Naive thymus-derived CD8-positive, alpha-beta T cell (primary cell): Measurements from ENCODE around the gene AP5S1. TPM values are rescaled to one million over a fixed set of nuclear protein-coding genes. Genes with fewer than 3 reads are reported as not detected.

Experiments used
- ATAC-seq, 2 donors: fragments of 150-1000 bp; cut with Tn5 transposase in 1 of 2; sonication (Bioruptor Pico), chemical (Tn5 transposase) in 1 of 2; 1 replicate in 1 of 2; 2 replicates in 1 of 2; pipeline ENCODE4 v1.10.0; 2021; ENCODE audit warnings: mild to moderate bottlenecking in 2 of 2, moderate library complexity in 2 of 2
- POLR2A ChIA-PET: fragments of 350-600 bp; sonication (Branson Sonifier 250); formaldehyde crosslinking; loops from one replicate; lab custom pipeline; 2021; ENCODE audit warnings: antibody characterized with exemption; lab: Charles Lee
- DNase-seq, 10 donors: peaks; one replicate each; pipeline versions ENCODE4 v3.0.0 to v3.0.0-alpha.2; 2020 to 2022
- H3K27ac Mint-ChIP-seq, 10 donors: one replicate each; pipeline ENCODE4 v1.8.0; 2020 to 2022; ENCODE audit warnings: mild to moderate bottlenecking in 10 of 10, mixed read lengths in 10 of 10, moderate library complexity in 4 of 10, inconsistent platforms in 1 of 10
- H3K27me3 Mint-ChIP-seq, 5 donors: one replicate each; pipeline ENCODE4 v1.8.0; 2021 to 2022; ENCODE audit warnings: mixed read lengths in 5 of 5
- H3K36me3 Mint-ChIP-seq, 3 donors: one replicate each; pipeline ENCODE4 v1.8.0; 2020 to 2022; ENCODE audit warnings: mixed read lengths in 3 of 3, mild to moderate bottlenecking in 2 of 3, inconsistent platforms in 1 of 3
- H3K4me1 Mint-ChIP-seq, 4 donors: one replicate each; pipeline ENCODE4 v1.8.0; 2021 to 2022; ENCODE audit warnings: mixed read lengths in 4 of 4
- H3K4me3 Mint-ChIP-seq, 10 donors: one replicate each; pipeline ENCODE4 v1.8.0; 2020 to 2022; ENCODE audit warnings: mild to moderate bottlenecking in 10 of 10, mixed read lengths in 10 of 10, moderate library complexity in 6 of 10, inconsistent platforms in 1 of 10
- H3K9me3 Mint-ChIP-seq, 9 donors: one replicate each; pipeline ENCODE4 v1.8.0; 2020 to 2022; ENCODE audit warnings: mixed read lengths in 9 of 9, mild to moderate bottlenecking in 3 of 9, inconsistent platforms in 1 of 9, moderate library complexity in 1 of 9
- polyA plus RNA-seq, 3 donors: library from polyadenylated mRNA; unstranded; fragments of 300-500 nt; fragmentation: Illumina TruSeq; gene quantifications; one replicate each; pipeline ENCODE4 v1.2.3, GENCODE V29; 2021
- total RNA-seq, 8 experiments: library from RNA in 2 of 8; stranded (reverse) in 2 of 8; gene quantifications; one replicate each; pipeline ENCODE4 v1.2.3 and lab custom pipeline; 2021 to 2026

AP5S1 gene
- total and polyA plus RNA-seq, 5 experiments from 2014 or later = 10.1 to 21.8 (median 14.5) TPM

DNA sequence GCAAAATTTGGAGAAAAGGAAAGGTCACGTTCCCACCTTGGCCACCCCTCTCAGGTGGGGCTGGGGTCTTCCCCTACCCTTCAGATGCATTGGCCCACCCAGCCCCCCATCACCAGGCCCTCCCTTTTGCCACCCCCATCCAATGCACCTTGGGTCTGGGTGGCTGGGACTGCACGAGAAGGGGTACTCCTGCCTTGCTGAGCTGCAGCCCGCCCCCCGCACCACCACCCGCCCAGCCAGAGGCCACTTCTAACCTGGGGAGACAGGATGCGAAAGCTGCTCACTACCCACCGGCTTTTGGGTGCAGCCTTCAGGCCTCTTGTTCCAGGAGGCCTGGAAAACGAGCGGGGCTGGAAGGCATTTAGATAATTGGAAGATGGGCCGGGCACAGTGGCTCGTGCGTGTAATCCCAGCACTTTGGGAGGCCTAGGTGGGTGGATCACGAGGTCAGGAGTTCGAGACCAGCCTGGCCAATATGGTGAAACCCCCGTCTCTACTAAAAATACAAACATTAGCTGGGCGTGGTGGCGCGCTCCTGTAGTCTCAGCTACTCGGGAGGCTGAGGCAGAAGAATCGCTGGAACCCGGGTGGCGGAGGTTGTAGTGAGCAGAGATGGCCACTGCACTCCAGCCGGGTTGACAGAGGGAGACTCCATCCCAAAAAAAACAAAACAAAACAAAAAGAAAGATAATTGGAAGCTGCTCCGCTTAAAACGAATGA, 25.5 kb upstream of the AP5S1 start:
- no peak for DNase-seq

DNA sequence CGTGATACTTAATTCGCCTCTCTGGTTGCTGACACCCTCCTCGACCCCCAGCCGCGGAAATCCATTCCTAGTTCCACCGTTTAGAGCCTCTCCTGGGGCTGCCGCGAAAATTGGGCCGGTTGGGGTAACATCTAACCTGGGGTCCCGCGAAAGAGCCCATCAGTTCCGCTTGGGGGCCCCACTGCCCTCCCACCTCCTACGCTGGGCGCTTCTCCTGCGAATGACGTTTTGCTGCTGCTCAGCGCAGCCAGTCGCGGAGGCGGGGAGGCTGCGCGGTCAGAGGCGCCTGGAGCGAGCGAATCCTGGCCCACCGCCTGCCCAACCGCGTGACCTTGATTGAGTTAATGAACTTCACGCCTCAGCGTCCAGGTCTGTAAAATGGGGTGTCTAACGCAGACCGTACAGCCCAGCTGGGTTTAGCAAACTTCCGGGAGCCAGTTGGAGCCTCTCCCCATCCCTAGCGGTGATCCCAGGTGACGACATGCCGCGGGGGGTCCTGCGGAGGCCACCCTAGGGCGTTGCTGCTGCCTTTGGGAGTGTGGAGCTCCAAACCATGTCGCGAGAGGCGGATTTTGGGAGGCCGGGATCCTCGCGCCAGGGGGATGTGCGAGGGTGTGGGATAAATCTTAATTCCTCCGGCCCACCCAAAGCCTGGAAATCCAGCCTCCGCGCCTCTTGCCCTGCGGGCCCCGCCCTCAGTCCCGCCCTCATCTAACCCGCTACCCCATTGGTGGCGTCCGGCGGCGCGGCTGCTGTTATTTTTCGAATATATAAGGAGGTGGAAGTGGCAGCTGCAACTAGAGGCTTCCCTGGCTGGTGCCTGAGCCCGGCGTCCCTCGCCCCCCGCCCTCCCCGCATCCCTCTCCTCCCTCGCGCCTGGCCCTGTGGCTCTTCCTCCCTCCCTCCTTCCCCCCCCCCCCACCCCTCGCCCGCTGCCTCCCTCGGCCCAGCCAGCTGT, 24.6 kb upstream of the AP5S1 start, which contains the start of gene CDC25B:
Gene CDC25B (plus strand): TSS at position 800 of the 958 bp plus-strand sequence. CDS start 222 bp downstream, outside the sequence.
- peak; percentile 76 to 80 for ATAC-seq
- Mint-ChIP-seq H3K4me3 (peak within 1 kb of the TSS; percentile 95 to 100 (median 98)), H3K27me3 (no peaks in the 10 kb centered on the region), H3K27ac (peak within 1 kb of the TSS; percentile 94 to 99 (median 97)), H3K36me3 (peaks cover 0 to 29% (median 20%) of the 10 kb centered on the region in 3 donors), H3K4me1 (peaks cover 20 to 48% (median 45%) of the 10 kb centered on the region in 4 donors), H3K9me3 (no peaks in the 10 kb centered on the region)
- POLR2A ChIA-PET = interaction anchor here (0.6 to 2.7 kb wide), 7 partner anchors 8 to 59 kb away, joined by 3 to 9 read pairs (median 4); partner anchors contain the start of genes ADISSP and CENPB
- peak; percentile 84 to 95 (median 86) for DNase-seq

More for the DNA sequence above, 25.5 kb upstream of the AP5S1 start:
- no peak for ATAC-seq
- Mint-ChIP-seq H3K4me3 (peak overlapping the region; percentile 89 to 99 (median 94)), H3K4me1 (peaks cover 14 to 39% (median 36%) of the 10 kb centered on the region in 4 donors), H3K27ac (peak overlapping the region; percentile 89 to 98 (median 96)), H3K27me3 (no peaks in the 10 kb centered on the region), H3K36me3 (peaks cover 0 to 22% (median 20%) of the 10 kb centered on the region in 3 donors), H3K9me3 (no peaks in the 10 kb centered on the region)
- POLR2A ChIA-PET = interaction anchor here (0.7 to 2.7 kb wide), 4 partner anchors 9 to 60 kb away, joined by 3 to 9 read pairs (median 3); partner anchors contain the start of gene CENPB

DNA sequence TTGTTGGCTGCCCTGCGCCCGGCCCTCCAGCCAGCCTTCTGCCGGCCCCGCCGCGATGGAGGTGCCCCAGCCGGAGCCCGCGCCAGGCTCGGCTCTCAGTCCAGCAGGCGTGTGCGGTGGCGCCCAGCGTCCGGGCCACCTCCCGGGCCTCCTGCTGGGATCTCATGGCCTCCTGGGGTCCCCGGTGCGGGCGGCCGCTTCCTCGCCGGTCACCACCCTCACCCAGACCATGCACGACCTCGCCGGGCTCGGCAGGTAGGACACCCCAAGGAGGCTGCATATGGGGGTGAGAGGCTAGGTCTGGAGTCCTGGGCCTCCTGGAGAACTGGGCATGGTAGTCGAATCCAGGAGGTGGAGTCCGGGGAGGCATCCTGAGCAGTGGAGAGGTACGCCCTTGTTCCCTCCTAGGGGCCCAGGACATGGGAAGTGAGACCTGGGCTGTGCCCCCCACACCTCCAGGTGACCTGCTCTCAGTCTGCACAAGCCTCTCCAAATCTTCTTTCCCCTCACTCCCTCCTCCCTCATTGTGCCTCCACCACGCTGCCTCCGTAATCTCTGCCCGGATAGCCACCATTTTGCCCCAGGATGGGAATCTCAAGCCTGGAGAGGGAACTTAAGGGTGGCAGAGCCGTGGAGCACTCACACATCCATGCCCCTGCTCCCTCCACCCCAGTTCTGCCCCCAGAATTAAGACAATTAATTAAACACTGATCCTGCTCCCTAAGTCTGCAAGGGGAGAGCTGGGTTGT, 23.7 kb upstream of the AP5S1 start:
- Mint-ChIP-seq H3K36me3 (peaks cover 0 to 37% (median 25%) of the 10 kb centered on the region in 3 donors), H3K9me3 (no peaks in the 10 kb centered on the region), H3K27me3 (no peaks in the 10 kb centered on the region), H3K27ac (peak overlapping the region; percentile 94 to 99 (median 97)), H3K4me3 (peak overlapping the region; percentile 95 to 100 (median 98)), H3K4me1 (peaks cover 20 to 56% (median 52%) of the 10 kb centered on the region in 4 donors)
- POLR2A ChIA-PET = interaction anchor here (0.6 to 2.7 kb wide), 4 partner anchors 9 to 62 kb away, joined by 4 to 9 read pairs (median 7); partner anchors contain the start of gene CENPB
- DNase-seq (no peak), ATAC-seq (no peak)

- Mint-ChIP-seq H3K27me3 (no peaks in the 10 kb centered on the region), H3K27ac (peak overlapping the region; percentile 94 to 99 (median 97)), H3K36me3 (peaks cover 0 to 43% (median 28%) of the 10 kb centered on the region in 3 donors), H3K9me3 (no peaks in the 10 kb centered on the region), H3K4me3 (peak overlapping the region; percentile 95 to 100 (median 98)), H3K4me1 (peaks cover 20 to 56% (median 55%) of the 10 kb centered on the region in 4 donors)
- ATAC-seq (no peak), DNase-seq (no peak)
- POLR2A ChIA-PET = interaction anchor here (0.6 to 2.7 kb wide), 2 partner anchors 11 to 62 kb away, joined by 5 to 9 read pairs; partner anchors contain the start of gene CENPB
These were observed 23.2 kb upstream of the AP5S1 start for GRCh38 chr20:3797226-3797545.

- POLR2A ChIA-PET = interaction anchor here (0.6 to 4.0 kb wide), 4 partner anchors 11 to 73 kb away, joined by 3 to 34 read pairs (median 5); partner anchors contain the start of gene CENPB
- Mint-ChIP-seq H3K27ac (peak overlapping the region; percentile 94 to 99 (median 97)), H3K36me3 (peaks cover 4 to 48% (median 33%) of the 10 kb centered on the region in 3 donors), H3K9me3 (no peaks in the 10 kb centered on the region), H3K27me3 (no peaks in the 10 kb centered on the region), H3K4me3 (peak overlapping the region; percentile 95 to 100 (median 98)), H3K4me1 (peaks cover 25 to 62% (median 61%) of the 10 kb centered on the region in 4 donors)
- DNase-seq (peak in 5 of 10 donors; percentile 31 to 74 (median 51)), ATAC-seq (peak in 1 of 2 donors; percentile 31)
These were observed 22.6 kb upstream of the AP5S1 start for GRCh38 chr20:3797592-3798372.

DNA sequence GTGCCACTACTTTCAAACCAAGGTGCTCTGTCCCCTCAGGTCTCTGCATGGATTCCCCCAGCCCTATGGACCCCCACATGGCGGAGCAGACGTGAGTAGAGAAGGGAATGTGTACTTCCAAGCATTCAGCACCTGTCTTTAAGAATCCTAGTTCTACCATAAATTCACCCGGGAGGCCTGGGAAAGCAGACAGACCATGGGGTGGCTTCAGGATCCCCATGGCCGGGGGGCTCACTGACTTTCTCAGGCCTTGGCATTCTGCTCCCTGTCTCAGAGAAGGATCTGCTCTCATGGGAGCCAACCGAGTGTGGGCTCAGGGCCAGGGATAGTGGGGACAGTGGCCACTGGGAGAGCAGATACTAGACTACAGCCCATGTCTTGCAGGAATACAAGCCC, 22.0 kb upstream of the AP5S1 start:
- H3K27me3 Mint-ChIP-seq = no peaks in the 10 kb centered on the region
- POLR2A ChIA-PET = interaction anchor here (0.6 to 4.0 kb wide), 5 partner anchors 12 to 72 kb away, joined by 3 to 34 read pairs (median 5); partner anchors contain the start of genes ADISSP and CENPB
- H3K9me3 Mint-ChIP-seq = no peaks in the 10 kb centered on the region
- H3K4me1 Mint-ChIP-seq = peaks cover 29 to 67% (median 66%) of the 10 kb centered on the region in 4 donors
- peak overlapping the region; percentile 95 to 100 (median 98) for H3K4me3 Mint-ChIP-seq
- no peak for DNase-seq
- H3K36me3 Mint-ChIP-seq = peaks cover 9 to 54% (median 39%) of the 10 kb centered on the region in 3 donors
- peak overlapping the region; percentile 94 to 99 (median 97) for H3K27ac Mint-ChIP-seq
- no peak for ATAC-seq

GRCh38 chr20:3798908-3799248, 21.5 kb upstream of the AP5S1 start:
- no peak for DNase-seq
- H3K27ac Mint-ChIP-seq = peak overlapping the region; percentile 94 to 99 (median 97)
- H3K36me3 Mint-ChIP-seq = peaks cover 9 to 59% (median 44%) of the 10 kb centered on the region in 3 donors
- no peak for ATAC-seq
- peaks cover 33 to 73% (median 72%) of the 10 kb centered on the region in 4 donors for H3K4me1 Mint-ChIP-seq
- H3K4me3 Mint-ChIP-seq = peak overlapping the region; percentile 95 to 100 (median 98)
- H3K27me3 Mint-ChIP-seq = no peaks in the 10 kb centered on the region
- H3K9me3 Mint-ChIP-seq = no peaks in the 10 kb centered on the region
- POLR2A ChIA-PET = interaction anchor here (1.2 to 4.0 kb wide), 4 partner anchors 12 to 31 kb away, joined by 3 to 34 read pairs (median 9); partner anchors contain the start of genes ADISSP and CENPB

GRCh38 chr20:3800256-3800877, 20.0 kb upstream of the AP5S1 start:
- Mint-ChIP-seq H3K27ac (peak overlapping the region; percentile 85 to 99 (median 97)), H3K36me3 (peaks cover 9 to 73% (median 52%) of the 10 kb centered on the region in 3 donors), H3K4me1 (peaks cover 41 to 83% (median 79%) of the 10 kb centered on the region in 4 donors), H3K4me3 (peak overlapping the region; percentile 52 to 100 (median 98)), H3K9me3 (no peaks in the 10 kb centered on the region), H3K27me3 (no peaks in the 10 kb centered on the region)
- no peak for ATAC-seq
- POLR2A ChIA-PET = interaction anchor here (1.4 to 4.0 kb wide), 3 partner anchors 14 to 33 kb away, joined by 4 to 34 read pairs (median 13); partner anchors contain the start of genes ADISSP and CENPB
- peak in 1 of 10 donors; percentile 44 for DNase-seq

GRCh38 chr20:3800878-3801260, 19.5 kb upstream of the AP5S1 start:
- POLR2A ChIA-PET = interaction anchor here (1.4 to 4.0 kb wide), 2 partner anchors 14 to 33 kb away, joined by 4 to 34 read pairs; partner anchors contain the start of genes ADISSP and CENPB
- H3K36me3 Mint-ChIP-seq = peaks cover 9 to 78% (median 55%) of the 10 kb centered on the region in 3 donors
- DNase-seq (peak in 1 of 10 donors; percentile 28), ATAC-seq (no peak)
- H3K4me3 Mint-ChIP-seq = peak overlapping the region in 5 of 10 donors; percentile 13 to 99 (median 58)
- no peaks in the 10 kb centered on the region for H3K27me3 Mint-ChIP-seq
- H3K9me3 Mint-ChIP-seq = no peaks in the 10 kb centered on the region
- H3K4me1 Mint-ChIP-seq = peaks cover 41 to 83% (median 79%) of the 10 kb centered on the region in 4 donors
- peak overlapping the region; percentile 84 to 99 (median 97) for H3K27ac Mint-ChIP-seq

- peaks cover 9 to 82% (median 55%) of the 10 kb centered on the region in 3 donors for H3K36me3 Mint-ChIP-seq
- DNase-seq = peak in 1 of 10 donors; percentile 40
- no peak for ATAC-seq
- H3K4me3 Mint-ChIP-seq = peak overlapping the region in 5 of 10 donors; percentile 10 to 68 (median 13)
- peak overlapping the region; percentile 72 to 99 (median 97) for H3K27ac Mint-ChIP-seq
- H3K27me3 Mint-ChIP-seq = no peaks in the 10 kb centered on the region
- POLR2A ChIA-PET = interaction anchor here (1.4 to 4.0 kb wide), 2 partner anchors 14 to 34 kb away, joined by 4 to 34 read pairs; partner anchors contain the start of genes ADISSP and CENPB
- no peaks in the 10 kb centered on the region for H3K9me3 Mint-ChIP-seq
- H3K4me1 Mint-ChIP-seq = peaks cover 40 to 87% (median 80%) of the 10 kb centered on the region in 4 donors
These were observed 19.0 kb upstream of the AP5S1 start for GRCh38 chr20:3801299-3801698.
